Body of pancreas (tissue), 4 donors: ENCODE measurements around the gene TFAP2A.

ENCODE experiments used
- POLR2A ChIP-seq, 3 donors: fragments of 450-650 bp; IDR thresholded peaks; one replicate each; pipeline ENCODE4 v1.6.1; 2016; ENCODE audit warnings: antibody characterized with exemption in 3 of 3, mild to moderate bottlenecking in 2 of 3
- TF ChIP-seq, protein P1 (sequence below), 7 experiments: fragments of 450-650 bp in 4 of 7; fragments of 200-600 bp in 3 of 7; sonication (generic) in 3 of 7; IDR thresholded peaks; one replicate each; pipeline ENCODE4 v1.5.1; 2016 to 2019; ENCODE audit warnings: antibody characterized with exemption in 7 of 7

DNA sequence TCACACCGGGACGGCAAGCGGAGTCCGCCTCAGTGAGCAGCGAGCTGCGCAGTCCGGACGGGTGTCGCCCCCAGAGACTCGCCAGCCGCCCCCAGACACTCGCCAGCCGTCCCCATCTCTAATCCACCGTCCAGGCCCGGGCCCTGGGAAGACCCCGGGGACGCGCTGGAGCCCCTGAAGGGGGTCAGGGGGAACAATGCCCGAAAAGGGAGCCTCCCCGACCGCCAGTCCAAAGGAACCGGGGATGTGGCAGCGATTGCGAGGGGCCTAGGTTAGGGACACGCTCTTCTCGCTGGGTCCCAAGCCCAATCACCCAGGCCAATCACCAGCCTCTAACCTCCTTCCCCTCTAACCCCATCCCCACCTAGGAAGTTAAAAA, 33.1 kb downstream of the TFAP2A start:
- TF ChIP-seq, protein P1, sequence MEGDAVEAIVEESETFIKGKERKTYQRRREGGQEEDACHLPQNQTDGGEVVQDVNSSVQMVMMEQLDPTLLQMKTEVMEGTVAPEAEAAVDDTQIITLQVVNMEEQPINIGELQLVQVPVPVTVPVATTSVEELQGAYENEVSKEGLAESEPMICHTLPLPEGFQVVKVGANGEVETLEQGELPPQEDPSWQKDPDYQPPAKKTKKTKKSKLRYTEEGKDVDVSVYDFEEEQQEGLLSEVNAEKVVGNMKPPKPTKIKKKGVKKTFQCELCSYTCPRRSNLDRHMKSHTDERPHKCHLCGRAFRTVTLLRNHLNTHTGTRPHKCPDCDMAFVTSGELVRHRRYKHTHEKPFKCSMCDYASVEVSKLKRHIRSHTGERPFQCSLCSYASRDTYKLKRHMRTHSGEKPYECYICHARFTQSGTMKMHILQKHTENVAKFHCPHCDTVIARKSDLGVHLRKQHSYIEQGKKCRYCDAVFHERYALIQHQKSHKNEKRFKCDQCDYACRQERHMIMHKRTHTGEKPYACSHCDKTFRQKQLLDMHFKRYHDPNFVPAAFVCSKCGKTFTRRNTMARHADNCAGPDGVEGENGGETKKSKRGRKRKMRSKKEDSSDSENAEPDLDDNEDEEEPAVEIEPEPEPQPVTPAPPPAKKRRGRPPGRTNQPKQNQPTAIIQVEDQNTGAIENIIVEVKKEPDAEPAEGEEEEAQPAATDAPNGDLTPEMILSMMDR (IDR thresholded peaks at IDR 0.05), result no peak
- no peak for TF ChIP-seq POLR2A (IDR thresholded peaks at IDR 0.05)
